Fibroblast of mammary gland (primary cell): ENCODE results near the gene CBFB.

ENCODE experiments used
- DNase-seq: peaks from one replicate; pipeline ENCODE4 v3.0.0-alpha.2; 2010; ENCODE audit warnings: low read depth
- H3K4me3 ChIP-seq: 2 replicates; pipeline ENCODE4 v1.5.1; 2011; ENCODE audit warnings: low read depth, mild to moderate bottlenecking, low read length, moderate library complexity; ENCODE audit not compliant: control insufficient read depth
- CTCF ChIP-seq: conservative IDR thresholded peaks from 2 replicates; pipeline ENCODE4 v1.5.1; 2011; ENCODE audit warnings: low read depth, low read length, inconsistent platforms; ENCODE audit not compliant: control insufficient read depth, insufficient read depth

The CBFB gene

DNA sequence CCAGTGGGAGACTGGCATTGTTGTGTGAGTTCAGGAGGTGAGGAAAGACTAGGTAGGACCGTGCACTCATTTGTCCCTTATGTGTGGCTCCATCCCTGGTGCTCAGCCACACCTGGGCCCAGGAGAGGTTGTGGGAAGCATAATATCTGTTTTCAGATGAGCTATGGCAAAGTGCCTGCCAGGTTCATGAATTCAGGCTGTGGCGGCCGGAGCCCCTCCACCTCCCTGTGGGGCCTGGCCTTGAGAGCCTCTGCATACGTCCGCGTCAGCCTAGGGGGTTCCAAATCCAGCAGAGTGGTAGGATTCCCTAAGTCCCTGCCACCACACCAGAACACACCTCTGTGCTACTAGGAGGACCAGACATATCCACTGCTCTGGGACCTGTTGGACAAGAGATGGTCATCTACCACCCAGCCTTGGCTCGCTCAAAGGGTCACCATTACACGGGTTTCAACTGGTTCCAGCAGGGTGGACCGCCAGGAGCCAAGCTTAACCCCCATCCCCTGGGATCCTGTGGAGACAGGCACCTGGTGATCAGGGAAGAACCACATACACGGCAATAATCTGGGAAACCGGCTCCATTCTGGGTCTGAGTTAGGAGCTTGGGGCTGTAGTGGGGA is 119.8 kb downstream of the CBFB start:
- no peak for TF ChIP-seq CTCF
- DNase-seq: no peak
- no peak overlapping the region for H3K4me3 ChIP-seq

DNA sequence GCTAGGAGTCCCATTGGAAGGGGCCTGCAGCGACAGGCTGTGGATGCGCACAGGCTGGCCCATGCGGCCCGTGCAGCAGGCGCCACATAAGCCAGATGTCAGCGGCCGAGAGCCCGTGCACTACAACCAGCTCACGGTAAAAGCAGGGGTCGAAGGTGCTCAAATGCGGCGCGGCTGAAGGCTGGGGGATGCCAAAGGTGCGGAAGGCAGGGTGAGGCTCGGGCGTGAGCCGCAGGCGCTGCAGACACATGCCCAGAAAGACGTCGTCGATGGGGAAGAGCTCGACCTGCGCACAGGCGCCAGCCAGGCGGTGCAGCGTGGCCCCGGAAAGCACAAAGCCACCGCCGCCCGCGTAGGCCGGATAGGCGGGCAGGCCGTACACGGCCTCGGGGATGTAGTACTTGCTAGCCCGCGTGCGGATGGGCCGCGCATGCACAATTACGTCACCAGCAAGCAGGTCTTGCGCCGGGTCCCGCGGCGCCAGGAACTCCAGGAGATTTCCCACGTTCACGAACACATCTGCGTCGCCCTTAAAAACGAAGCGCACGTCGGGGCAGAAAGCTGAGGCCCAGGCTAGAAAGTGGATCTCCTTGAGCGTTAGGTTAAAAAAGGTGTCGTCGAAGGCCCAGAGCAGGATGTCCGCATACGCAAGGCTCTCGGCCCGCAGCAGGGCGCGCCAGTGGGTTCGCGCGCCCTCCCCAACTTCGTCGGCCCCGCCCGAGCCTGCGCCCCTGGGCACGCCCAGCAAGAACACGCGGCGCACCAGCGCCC is 120.5 kb downstream of the CBFB start:
- DNase-seq: no peak
- no peak for TF ChIP-seq CTCF
- no peak overlapping the region for H3K4me3 ChIP-seq

DNA sequence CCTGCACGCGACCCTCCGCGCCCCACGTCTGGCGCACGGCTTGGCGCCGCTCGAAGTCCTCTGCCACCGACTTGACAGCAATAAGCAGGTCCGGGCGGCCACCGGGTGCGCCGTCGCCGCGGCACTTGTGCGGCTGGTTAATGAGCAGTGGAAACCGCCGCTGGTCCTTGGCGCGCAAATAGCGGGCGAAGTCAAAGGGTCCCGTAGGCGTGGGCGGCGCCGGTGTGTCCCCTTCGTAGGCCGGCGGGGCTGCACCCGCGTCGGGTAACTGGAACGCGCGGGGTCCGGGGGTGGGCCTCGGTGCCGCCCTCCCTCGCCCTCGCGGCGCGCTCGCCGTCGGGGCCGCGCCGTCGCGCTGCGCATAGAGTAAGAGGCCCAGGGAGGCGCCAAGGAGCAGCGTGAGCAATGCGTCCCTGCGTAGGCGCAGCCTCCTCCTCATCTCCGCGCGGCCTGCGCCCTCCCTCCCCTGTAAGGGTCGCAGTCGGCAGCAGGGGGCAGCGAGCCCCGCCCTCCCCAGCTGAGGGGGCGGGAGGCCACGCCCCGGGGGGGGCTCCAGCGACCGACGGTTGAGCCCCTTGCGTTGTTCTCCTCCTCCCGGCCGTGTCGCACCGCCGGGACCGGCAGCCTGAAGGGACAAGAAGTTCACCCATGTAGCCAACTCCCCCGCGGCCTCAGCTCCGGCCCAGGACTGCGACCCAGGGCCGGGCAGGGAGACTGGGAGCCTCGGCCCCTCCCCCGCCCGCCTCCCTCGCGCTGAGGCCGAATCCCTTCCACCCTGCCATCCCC is 121.3 kb downstream of the CBFB start:
- peak overlapping the region; percentile 55 for H3K4me3 ChIP-seq
- TF ChIP-seq CTCF: no peak
- peak; percentile 80 for DNase-seq
